GM18873 (cell line): ENCODE data around the gene TECTB.
A peak's percentile ranks its signal among the peaks of the same experiment; 100 is the strongest.

ENCODE experiments used
- ATAC-seq: cut with Tn5 transposase; IDR thresholded peaks from one replicate; pipeline ENCODE4 v1.9.1; 2021; ENCODE audit warnings: mild to moderate bottlenecking, moderate library complexity, moderate number of reproducible peaks; ENCODE audit not compliant: unreplicated experiment, low FRiP score

TECTB gene

GRCh38 chr10:112304267-112304859, 21.2 kb downstream of the TECTB start:
- ATAC-seq: no peak

GRCh38 chr10:112307358-112308124, 24.3 kb downstream of the TECTB start:
- ATAC-seq: no peak

DNA sequence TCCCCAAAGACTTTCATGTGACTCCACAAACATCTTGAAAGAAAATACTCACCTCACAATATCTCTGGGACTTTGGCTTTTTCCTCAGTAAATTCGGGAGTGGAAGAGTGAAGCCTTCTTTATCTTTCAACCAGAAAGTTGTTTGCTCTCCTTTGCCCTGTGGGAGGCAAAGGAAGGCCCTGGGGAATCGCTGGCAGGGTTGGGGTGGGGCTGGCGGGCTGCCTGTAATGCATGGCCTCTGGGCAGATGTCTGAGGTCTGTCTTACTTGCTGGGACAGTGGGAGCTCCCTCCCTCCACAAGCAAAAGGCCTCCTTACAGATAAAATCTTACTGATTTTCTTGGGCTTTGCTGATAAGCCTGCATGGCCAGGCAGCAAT, 24.9 kb downstream of the TECTB start:
- no peak for ATAC-seq

GRCh38 chr10:112311481-112311880, 28.3 kb downstream of the TECTB start:
- ATAC-seq: no peak

DNA sequence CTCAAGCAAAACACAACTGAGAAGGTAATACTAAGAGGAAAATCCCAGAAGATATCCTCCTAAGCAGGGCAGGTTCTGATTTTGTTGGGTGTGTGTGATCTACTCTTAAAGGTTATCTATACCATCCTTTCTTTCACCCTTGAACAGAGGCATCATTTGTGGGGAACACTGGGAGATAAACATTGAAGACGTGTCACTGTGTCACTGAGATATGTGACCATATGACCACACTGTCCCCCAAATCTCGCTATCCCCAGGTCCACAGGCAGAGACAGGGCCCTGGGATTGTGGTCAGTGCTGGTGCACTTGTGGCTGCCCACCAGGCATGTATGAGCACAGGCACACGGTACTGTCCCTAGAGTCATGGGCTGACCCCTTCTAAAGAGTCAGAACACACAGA, 30.0 kb downstream of the TECTB start:
- ATAC-seq: no peak

DNA sequence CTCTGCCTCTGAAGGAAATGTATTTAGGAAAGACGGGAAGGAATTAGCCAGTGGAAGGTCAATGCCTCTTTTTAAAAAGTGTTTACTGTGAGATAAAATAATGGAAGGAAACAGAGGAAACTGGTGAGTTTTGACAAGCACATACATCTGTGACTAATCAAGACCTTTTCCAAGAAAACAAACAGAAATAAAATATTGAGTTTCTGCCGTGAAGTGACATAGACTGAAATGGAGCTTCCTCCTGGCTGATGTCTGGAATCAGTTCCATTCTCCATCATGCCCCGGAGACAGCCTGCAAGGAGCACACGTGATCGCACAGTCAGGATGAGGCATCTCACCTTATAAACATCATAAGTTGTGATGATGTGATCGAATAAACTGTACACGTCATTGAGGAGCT, 30.7 kb downstream of the TECTB start:
- no peak for ATAC-seq

DNA sequence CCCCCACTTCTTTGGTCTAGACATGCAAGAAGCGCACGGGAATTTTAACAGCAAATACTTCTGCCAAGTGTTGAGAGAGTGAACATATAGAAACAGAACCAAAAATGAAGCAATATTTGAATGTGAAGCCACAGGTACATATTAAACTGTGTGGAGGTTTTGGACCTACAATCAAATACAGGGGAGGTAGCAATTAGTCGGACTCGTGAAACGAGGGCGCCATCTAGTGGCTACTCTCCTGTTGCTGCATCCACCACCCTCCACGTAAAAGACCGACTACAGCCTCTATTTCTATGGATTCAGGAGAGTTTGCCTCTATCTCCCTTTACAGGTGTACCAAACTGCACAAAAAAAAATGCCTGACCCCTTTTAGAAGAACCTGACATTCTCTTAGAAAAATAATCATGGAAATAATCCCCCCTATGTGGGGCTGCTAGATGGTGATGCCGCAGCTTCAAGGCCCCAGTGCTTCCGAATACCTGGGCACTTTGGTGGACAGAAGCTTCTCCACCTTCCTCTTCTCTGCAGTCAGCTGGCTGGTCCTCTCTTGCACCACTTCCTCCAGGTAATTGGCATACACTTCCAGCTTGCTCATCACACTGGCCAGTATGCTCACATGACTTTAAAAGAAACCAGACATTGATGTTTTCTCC, 31.7 kb downstream of the TECTB start:
- ATAC-seq: peak; percentile 71

- no peak for ATAC-seq
Observed at GRCh38 chr10:112327678-112328077, 44.5 kb downstream of the TECTB start.

GRCh38 chr10:112330162-112330561, 47.0 kb downstream of the TECTB start:
- no peak for ATAC-seq

DNA sequence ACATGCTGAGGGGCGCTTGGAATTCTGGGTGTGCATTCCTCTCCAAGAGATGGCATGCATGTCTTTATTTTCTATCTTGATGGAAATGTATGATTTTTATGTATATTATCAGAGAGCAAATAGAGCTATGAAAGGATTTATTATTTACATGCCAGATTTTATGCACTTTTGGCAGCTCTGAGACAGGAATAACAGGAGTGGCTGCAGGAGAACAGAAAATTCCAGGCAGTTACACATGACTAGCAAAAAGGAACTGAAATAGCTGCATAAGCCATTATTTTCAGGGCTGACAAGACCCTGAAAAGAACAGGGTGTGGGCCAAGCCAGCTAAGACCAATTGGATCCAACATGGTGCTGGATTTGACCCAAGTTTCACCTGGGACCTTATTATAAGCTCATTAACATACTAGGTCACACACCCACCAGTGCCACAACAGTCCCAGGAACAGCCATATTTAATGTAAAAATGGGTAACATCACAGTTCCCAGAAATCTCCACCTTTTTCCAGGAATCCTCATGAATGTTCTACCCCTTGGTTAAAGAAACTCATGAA, 47.5 kb downstream of the TECTB start:
- no peak for ATAC-seq

DNA sequence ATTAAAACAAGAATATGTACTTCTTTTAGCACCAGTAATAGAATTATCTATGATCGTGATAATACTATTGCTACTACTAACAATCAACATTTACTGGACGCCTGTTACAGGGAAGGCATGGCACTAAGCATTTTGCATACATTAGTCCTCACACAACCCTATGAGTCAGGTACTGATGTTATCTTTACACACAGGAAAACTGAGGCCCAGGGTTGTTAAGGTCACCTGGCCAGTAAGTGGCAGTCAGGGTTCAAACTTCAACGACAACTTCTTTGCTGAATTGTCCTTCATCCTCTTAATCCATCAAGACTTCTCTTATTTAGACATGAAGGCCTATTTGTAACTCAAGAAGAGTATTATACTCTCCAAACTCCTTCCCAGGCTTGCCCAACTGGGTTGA, 48.8 kb downstream of the TECTB start:
- ATAC-seq: no peak

- ATAC-seq: no peak
Observed at GRCh38 chr10:112332509-112333228, 49.5 kb downstream of the TECTB start.

DNA sequence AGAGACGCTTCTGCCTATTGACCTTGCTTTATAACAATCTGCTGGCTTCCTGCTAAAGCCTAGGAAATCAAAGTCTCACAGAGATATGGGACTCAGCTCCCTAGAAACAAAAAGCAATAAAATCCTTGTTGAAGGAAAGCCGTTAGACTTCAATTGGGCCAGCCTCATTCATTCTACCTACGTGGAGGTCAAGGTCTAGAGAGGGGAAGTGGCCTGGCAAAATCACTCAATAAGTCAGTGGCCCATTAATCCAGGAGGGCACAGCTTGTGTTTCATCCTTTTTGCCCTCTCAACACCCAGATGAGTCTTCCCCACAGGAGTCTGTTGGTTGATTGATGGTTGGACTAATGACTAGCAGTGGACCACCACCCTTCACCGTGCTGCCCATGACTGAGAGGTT, 50.3 kb downstream of the TECTB start:
- no peak for ATAC-seq

- no peak for ATAC-seq
Observed at GRCh38 chr10:112335111-112335867, 52.1 kb downstream of the TECTB start.

GRCh38 chr10:112335868-112336265, 52.7 kb downstream of the TECTB start:
- ATAC-seq: no peak

DNA sequence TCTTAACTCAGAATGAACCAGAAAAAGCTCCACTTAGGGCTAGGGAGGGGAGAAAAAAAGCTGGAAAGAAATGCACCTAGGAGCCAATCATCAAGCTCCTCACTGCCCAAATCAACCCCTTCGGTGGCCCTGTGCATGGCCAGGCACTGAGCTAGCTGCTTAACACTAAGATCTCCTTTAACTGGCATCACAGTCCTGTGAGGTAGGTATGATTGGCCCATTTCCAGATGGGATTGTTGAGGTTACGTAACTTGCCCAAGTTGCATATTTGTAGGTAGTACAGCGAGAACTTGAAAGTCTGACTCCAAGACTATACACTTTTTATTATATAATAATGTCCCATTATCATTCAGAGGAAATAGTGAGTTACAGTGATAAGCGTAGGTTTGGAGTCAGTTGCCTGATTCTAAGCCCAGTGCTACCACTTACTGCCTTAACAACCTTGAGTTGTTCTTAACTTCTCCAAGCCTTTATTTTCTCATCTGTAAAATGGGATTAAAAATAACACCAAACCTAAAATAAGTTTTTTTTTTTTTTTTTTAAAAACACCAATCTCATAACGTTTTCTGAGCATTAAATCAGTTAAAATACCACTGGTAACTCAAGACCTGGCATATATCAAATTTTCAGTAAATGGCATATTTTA, 53.5 kb downstream of the TECTB start:
- ATAC-seq: no peak

DNA sequence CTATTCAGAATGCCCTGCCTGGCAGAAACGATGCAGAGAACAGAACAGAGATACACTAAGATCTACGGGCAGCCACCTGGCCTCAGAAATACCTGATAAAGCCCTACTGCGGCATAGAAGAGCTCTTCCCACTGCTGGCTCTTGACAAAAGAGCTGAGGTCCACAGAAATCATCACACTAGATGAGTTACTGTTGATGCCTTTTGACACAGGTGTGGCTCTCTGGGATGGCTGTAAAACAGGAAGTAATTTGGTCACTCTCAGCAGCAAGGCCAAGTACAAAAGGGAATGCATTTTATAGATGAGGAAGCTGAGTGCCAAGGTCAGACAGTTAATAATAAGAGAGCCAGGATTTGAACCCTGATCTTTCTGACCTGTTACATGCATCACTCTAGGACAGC, 55.8 kb downstream of the TECTB start:
- ATAC-seq: no peak

DNA sequence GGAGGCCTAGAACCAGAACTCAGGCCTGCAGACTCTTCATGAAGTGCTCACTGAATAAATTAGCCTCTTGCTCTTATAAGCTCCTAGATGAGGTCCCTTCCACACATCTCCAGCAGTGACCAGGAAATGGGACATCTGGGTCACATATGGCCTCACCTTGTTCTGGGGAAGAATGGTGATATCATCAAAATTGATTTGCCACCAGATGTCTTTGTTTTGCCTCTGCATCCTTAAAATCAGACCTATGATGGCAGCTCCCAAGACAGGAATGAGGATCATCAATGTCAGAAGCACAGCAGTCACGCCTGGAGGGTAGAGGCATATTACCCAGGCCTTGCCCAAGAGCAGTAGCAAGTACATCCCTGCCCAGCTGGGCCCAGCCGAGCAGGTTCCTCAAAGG, 57.4 kb downstream of the TECTB start:
- no peak for ATAC-seq

- ATAC-seq: no peak
Observed at GRCh38 chr10:112343056-112343806, 60.0 kb downstream of the TECTB start.
